HEK293 (cell line): ENCODE results near the gene GNG7.

ENCODE experiments used
- CTCF ChIA-PET: fragments of 350-600 bp; formaldehyde crosslinking; extraction: SDS; loops from one replicate; lab custom pipeline; 2021; ENCODE audit warnings: antibody characterized with exemption; lab: Yijun Ruan, JAX
- POLR2A ChIA-PET: fragments of 300-600 bp; formaldehyde crosslinking; extraction: SDS; loops from one replicate; lab custom pipeline; 2020; ENCODE audit warnings: antibody characterized with exemption, inconsistent platforms; lab: Yijun Ruan, JAX
- H3K27ac ChIP-seq: fragments of 200-500 bp; sonication (Bioruptor generic); 2 replicates; pipeline ENCODE4 v1.5.1; 2014; ENCODE audit warnings: low read depth, low read length, control low read depth, inconsistent platforms; ENCODE audit errors: extremely low read depth
- H3K36me3 ChIP-seq, 2 experiments: fragments of 200-500 bp in 1 of 2; sonication (Bioruptor generic) in 1 of 2; 1 replicate in 1 of 2; 2 replicates in 1 of 2; pipeline ENCODE4 v1.5.1; 2014 to 2017; ENCODE audit warnings: inconsistent platforms in 2 of 2, low read length in 2 of 2; ENCODE audit not compliant: control insufficient read depth in 2 of 2, insufficient read depth in 1 of 2
- H3K4me1 ChIP-seq: fragments of 200-500 bp; sonication (Bioruptor generic); 2 replicates; pipeline ENCODE4 v1.5.1; 2014; ENCODE audit warnings: mild to moderate bottlenecking, low read length, inconsistent platforms; ENCODE audit not compliant: control insufficient read depth, insufficient read depth
- H3K4me3 ChIP-seq: 2 replicates; pipeline ENCODE4 v1.5.1; 2011; ENCODE audit warnings: low read depth, mild to moderate bottlenecking, control low read depth, low read length, moderate library complexity
- H3K9me3 ChIP-seq: fragments of 200-500 bp; sonication (Bioruptor generic); 2 replicates; pipeline ENCODE4 v1.5.1; 2014; ENCODE audit warnings: low read depth, low read length, inconsistent platforms; ENCODE audit not compliant: control insufficient read depth, insufficient read depth
- BCL11B ChIP-seq: fragments of 450-650 bp; formaldehyde crosslinking; IDR thresholded peaks from 2 replicates; pipeline ENCODE4 v1.5.1; 2016; ENCODE audit warnings: low read depth, missing biosample characterization, missing genetic modification characterization
- GFI1B ChIP-seq: fragments of 450-650 bp; formaldehyde crosslinking; IDR thresholded peaks from 2 replicates; pipeline ENCODE4 v1.5.1; 2016; ENCODE audit warnings: missing biosample characterization, missing genetic modification characterization
- HIC1 ChIP-seq: fragments of 450-650 bp; formaldehyde crosslinking; IDR thresholded peaks from 2 replicates; pipeline ENCODE4 v1.5.1; 2016; ENCODE audit warnings: missing biosample characterization, missing genetic modification characterization
- IKZF3 ChIP-seq: fragments of 450-650 bp; IDR thresholded peaks from 2 replicates; pipeline ENCODE4 v1.5.0; 2018; ENCODE audit warnings: missing biosample characterization, mild to moderate bottlenecking, missing genetic modification characterization, moderate library complexity
- KLF9 ChIP-seq: fragments of 450-650 bp; formaldehyde crosslinking; IDR thresholded peaks from 2 replicates; pipeline ENCODE4 v1.5.1; 2016; ENCODE audit warnings: missing biosample characterization, missing genetic modification characterization, low read depth
- OSR2 ChIP-seq: fragments of 450-650 bp; formaldehyde crosslinking; IDR thresholded peaks from 2 replicates; pipeline ENCODE4 v1.5.1; 2016; ENCODE audit warnings: missing biosample characterization, missing genetic modification characterization
- PBX3 ChIP-seq: sonication (generic); formaldehyde crosslinking; IDR thresholded peaks from 2 replicates; pipeline ENCODE4 v1.8.1; 2022; ENCODE audit warnings: mild to moderate bottlenecking, moderate library complexity, missing genetic modification reagents
- ZBTB17 ChIP-seq: fragments of 450-650 bp; formaldehyde crosslinking; IDR thresholded peaks from 2 replicates; pipeline ENCODE4 v1.5.1; 2016; ENCODE audit warnings: missing biosample characterization, missing genetic modification characterization
- ZBTB21 ChIP-seq: fragments of 450-650 bp; formaldehyde crosslinking; IDR thresholded peaks from 2 replicates; pipeline ENCODE4 v1.5.1; 2017; ENCODE audit warnings: missing biosample characterization, missing genetic modification characterization
- ZBTB26 ChIP-seq: fragments of 450-650 bp; formaldehyde crosslinking; optimal IDR thresholded peaks from 2 replicates; pipeline ENCODE3; 2016; ENCODE audit warnings: missing biosample characterization, mild to moderate bottlenecking, missing genetic modification characterization
- ZIC2 ChIP-seq: fragments of 450-650 bp; formaldehyde crosslinking; IDR thresholded peaks from 2 replicates; pipeline ENCODE4 v1.5.1; 2016; ENCODE audit warnings: missing biosample characterization, missing genetic modification characterization
- ZNF114 ChIP-seq: fragments of 450-650 bp; formaldehyde crosslinking; IDR thresholded peaks from 2 replicates; pipeline ENCODE4 v1.5.0; 2017; ENCODE audit warnings: missing biosample characterization, missing genetic modification characterization
- ZNF23 ChIP-seq: fragments of 450-650 bp; formaldehyde crosslinking; IDR thresholded peaks from 2 replicates; pipeline ENCODE4 v1.5.1; 2016; ENCODE audit warnings: missing biosample characterization, missing genetic modification characterization, borderline replicate concordance
- ZNF26 ChIP-seq: fragments of 450-650 bp; formaldehyde crosslinking; IDR thresholded peaks from 2 replicates; pipeline ENCODE4 v1.5.1; 2016; ENCODE audit warnings: missing biosample characterization, missing genetic modification characterization
- ZNF302 ChIP-seq: fragments of 450-650 bp; formaldehyde crosslinking; IDR thresholded peaks from 2 replicates; pipeline ENCODE4 v1.5.1; 2016; ENCODE audit warnings: missing biosample characterization, missing genetic modification characterization, low read depth
- ZNF37A ChIP-seq: fragments of 450-650 bp; IDR thresholded peaks from 2 replicates; pipeline ENCODE4 v1.5.1; 2018; ENCODE audit warnings: missing biosample characterization, missing genetic modification characterization
- ZNF449 ChIP-seq: fragments of 450-650 bp; formaldehyde crosslinking; IDR thresholded peaks from 2 replicates; pipeline ENCODE4 v1.5.1; 2017; ENCODE audit warnings: missing biosample characterization, mild to moderate bottlenecking, missing genetic modification characterization, moderate library complexity
- ZNF513 ChIP-seq: fragments of 450-650 bp; IDR thresholded peaks from 2 replicates; pipeline ENCODE4 v1.5.1; 2018; ENCODE audit warnings: missing biosample characterization, missing genetic modification characterization
- ZNF624 ChIP-seq: fragments of 450-650 bp; formaldehyde crosslinking; IDR thresholded peaks from 2 replicates; pipeline ENCODE4 v1.5.1; 2017; ENCODE audit warnings: missing biosample characterization, missing genetic modification characterization
- ZNF660 ChIP-seq: fragments of 450-650 bp; IDR thresholded peaks from 2 replicates; pipeline ENCODE4 v1.5.1; 2018; ENCODE audit warnings: missing biosample characterization, mild to moderate bottlenecking, missing genetic modification characterization
- ZNF704 ChIP-seq: fragments of 450-650 bp; formaldehyde crosslinking; IDR thresholded peaks from 2 replicates; pipeline ENCODE4 v1.5.1; 2016; ENCODE audit warnings: missing biosample characterization, missing genetic modification characterization
- ZNF785 ChIP-seq: fragments of 450-650 bp; formaldehyde crosslinking; IDR thresholded peaks from 2 replicates; pipeline ENCODE4 v1.5.1; 2016; ENCODE audit warnings: missing biosample characterization, missing genetic modification characterization
- ZNF830 ChIP-seq: fragments of 450-650 bp; IDR thresholded peaks from 2 replicates; pipeline ENCODE4 v1.5.0; 2018; ENCODE audit warnings: missing biosample characterization, missing genetic modification characterization, low read depth, mild to moderate bottlenecking, moderate library complexity
- ZNF843 ChIP-seq: fragments of 450-650 bp; formaldehyde crosslinking; IDR thresholded peaks from 2 replicates; pipeline ENCODE4 v1.5.1; 2016; ENCODE audit warnings: missing biosample characterization, missing genetic modification characterization

Gene GNG7

GRCh38 chr19:2543463-2544442, 158.7 kb downstream of the GNG7 start:
- peaks cover 7% of the 10 kb centered on the region; the same call in 1 of the 2 replicates for H3K4me1 ChIP-seq
- H3K36me3 ChIP-seq, result no peaks in the 10 kb centered on the region
- ChIA-PET CTCF (interaction anchor here (0.6 to 2.1 kb wide), 7 partner anchors 10 to 642 kb away, joined by 4 to 8 read pairs (median 5); partner anchors contain the start of gene GADD45B), POLR2A (interaction anchor here (0.5 to 11.0 kb wide), 14 partner anchors 9 to 116 kb away, joined by 3 to 374 read pairs (median 4); partner anchors contain the start of genes GADD45B, LMNB2 and TIMM13)
- no peak overlapping the region; the same call in 1 of the 2 replicates for H3K4me3 ChIP-seq
- H3K9me3 ChIP-seq, result no peaks in the 10 kb centered on the region
- H3K27ac ChIP-seq, result peak overlapping the region; percentile 64
- TF ChIP-seq ZNF513, result no peak
- no peak for TF ChIP-seq ZNF114 (tag by site-specific recombination)
- TF ChIP-seq IKZF3, result peak; percentile 68
- peak; percentile 64; the same call in 1 of the 2 replicates for TF ChIP-seq HIC1 (tag by site-specific recombination)
- peak; percentile 32 for TF ChIP-seq ZIC2 (tag by site-specific recombination)
- no peak for TF ChIP-seq ZNF37A (tag by site-specific recombination)
- TF ChIP-seq ZNF660 (tag by site-specific recombination), result peak; percentile 91
- peak; percentile 68 for TF ChIP-seq ZNF449 (tag by site-specific recombination)
- TF ChIP-seq ZBTB17 (tag by site-specific recombination), result peak; percentile 83
- peak; percentile 48; the same call in 1 of the 2 replicates for TF ChIP-seq ZBTB21 (tag by site-specific recombination)
- no peak for TF ChIP-seq KLF9 (tag by site-specific recombination)
- no peak for TF ChIP-seq ZNF704 (tag by site-specific recombination)
- TF ChIP-seq ZNF23 (tag by site-specific recombination), result no peak
- no peak for TF ChIP-seq ZNF785
- TF ChIP-seq ZNF624 (tag by site-specific recombination), result no peak
- TF ChIP-seq ZNF26 (tag by site-specific recombination), result no peak
- no peak for TF ChIP-seq ZNF830
- peak; percentile 37 for TF ChIP-seq ZBTB26 (tag by site-specific recombination)
- peak; percentile 80 for TF ChIP-seq OSR2 (tag by site-specific recombination)
- TF ChIP-seq PBX3, result 0 out of 2 replicates have a peak, but pooled peaks have one; percentile 53
- no peak for TF ChIP-seq GFI1B (tag by site-specific recombination)
- peak; percentile 20; the same call in 1 of the 2 replicates for TF ChIP-seq ZNF843 (tag by site-specific recombination)
- no peak for TF ChIP-seq ZNF302
- TF ChIP-seq BCL11B (tag by site-specific recombination), result no peak
